OCI-LY3 (cell line): ENCODE data around the gene LIN7B.

Experiments
- CTCF ChIP-seq: fragments of 200-600, 300-600 bp; sonication (generic); IDR thresholded peaks from 2 replicates; pipeline ENCODE4 v1.5.1; 2014; ENCODE audit warnings: antibody characterized with exemption, low read length, low read depth
- EZH2phosphoT487 ChIP-seq: fragments of 200-600 bp; shearing (Covaris generic); IDR thresholded peaks from 2 replicates; pipeline ENCODE4 v1.6.1; 2018; ENCODE audit warnings: antibody characterized with exemption, mixed run types, low read depth

GRCh38 chr19:49140951-49141350 is 26.8 kb downstream of the LIN7B start:
- no peak for TF ChIP-seq CTCF
- no peak for TF ChIP-seq EZH2phosphoT487
